HTERT RPE-1 (cell line): Measurements from ENCODE around the gene GABRP.
"Not testable (repeated sequence)": the region's sequence is repeated elsewhere in the genome, so short reads cannot be mapped to it uniquely, and the experiment has no call there.

ENCODE experiments used
- in situ Hi-C: fragments of 300-500 bp; cut with MboI; formaldehyde crosslinking; loops from 4 replicates; pipeline ENCODE4 v1.14.3; 2020; ENCODE audit warnings: low sequenced_read_pairs

GABRP gene

GRCh38 chr5:170791325-170791954 lies 7.9 kb downstream of the GABRP start:
- in situ Hi-C loops, result no loop called here

DNA sequence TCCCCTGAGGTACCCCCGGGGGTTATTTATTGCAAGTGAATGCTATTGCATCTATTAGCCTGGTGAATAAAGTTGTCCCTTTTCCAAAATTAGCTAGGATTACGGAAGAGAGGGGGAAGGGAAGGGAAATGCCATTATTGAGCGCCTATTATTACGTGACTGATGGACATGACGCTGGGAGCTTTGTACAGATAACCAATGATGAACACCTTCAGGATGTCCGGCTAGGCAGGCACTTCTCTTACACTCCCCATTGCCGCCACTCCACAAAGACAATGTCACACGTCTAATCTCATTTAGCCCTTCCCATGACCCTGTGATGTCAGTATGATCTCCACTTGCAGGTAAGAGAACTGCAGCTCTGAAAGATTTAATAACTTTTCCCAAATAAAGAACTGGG lies 9.4 kb downstream of the GABRP start:
- in situ Hi-C loops, result no loop called here

GRCh38 chr5:170795154-170795553 lies 11.6 kb downstream of the GABRP start:
- in situ Hi-C loops, result no loop called here

GRCh38 chr5:170805666-170806065 lies 22.1 kb downstream of the GABRP start:
- in situ Hi-C loops, result no loop called here

DNA sequence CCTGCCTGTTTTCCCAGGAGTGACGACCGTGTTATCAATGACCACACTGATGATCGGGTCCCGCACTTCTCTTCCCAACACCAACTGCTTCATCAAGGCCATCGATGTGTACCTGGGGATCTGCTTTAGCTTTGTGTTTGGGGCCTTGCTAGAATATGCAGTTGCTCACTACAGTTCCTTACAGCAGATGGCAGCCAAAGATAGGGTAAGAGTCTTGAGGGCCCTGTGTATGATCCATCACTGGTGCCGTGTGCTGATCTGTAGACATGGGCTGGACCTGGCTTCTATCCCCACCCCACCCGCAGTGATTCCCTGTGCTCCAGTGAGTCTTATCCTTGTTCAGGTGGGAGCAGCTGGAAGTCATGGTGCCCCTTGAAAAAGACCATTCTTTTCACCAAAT lies 26.0 kb downstream of the GABRP start:
- in situ Hi-C loops, result no loop called here

DNA sequence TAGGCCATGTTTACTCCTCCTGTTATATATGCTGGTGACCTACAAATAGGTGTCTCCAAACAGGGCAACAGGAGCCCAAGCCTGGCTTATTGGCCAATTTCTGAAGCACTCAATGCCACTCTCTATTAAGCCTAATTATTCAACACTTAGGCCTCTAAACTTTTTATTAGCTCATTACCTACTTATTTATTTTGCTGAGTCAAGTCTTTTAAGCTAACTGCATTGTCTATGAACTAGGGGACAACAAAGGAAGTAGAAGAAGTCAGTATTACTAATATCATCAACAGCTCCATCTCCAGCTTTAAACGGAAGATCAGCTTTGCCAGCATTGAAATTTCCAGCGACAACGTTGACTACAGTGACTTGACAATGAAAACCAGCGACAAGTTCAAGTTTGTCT lies 28.2 kb downstream of the GABRP start:
- in situ Hi-C loops, result no loop called here

DNA sequence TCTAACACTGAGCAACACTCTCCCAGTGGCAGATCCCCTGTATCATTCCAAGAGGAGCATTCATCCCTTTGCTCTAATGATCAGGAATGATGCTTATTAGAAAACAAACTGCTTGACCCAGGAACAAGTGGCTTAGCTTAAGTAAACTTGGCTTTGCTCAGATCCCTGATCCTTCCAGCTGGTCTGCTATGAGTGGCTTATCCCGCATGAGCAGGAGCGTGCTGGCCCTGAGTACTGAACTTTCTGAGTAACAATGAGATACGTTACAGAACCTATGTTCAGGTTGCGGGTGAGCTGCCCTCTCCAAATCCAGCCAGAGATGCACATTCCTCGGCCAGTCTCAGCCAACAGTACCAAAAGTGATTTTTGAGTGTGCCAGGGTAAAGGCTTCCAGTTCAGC lies 29.7 kb downstream of the GABRP start:
- in situ Hi-C loops, result no loop called here

DNA sequence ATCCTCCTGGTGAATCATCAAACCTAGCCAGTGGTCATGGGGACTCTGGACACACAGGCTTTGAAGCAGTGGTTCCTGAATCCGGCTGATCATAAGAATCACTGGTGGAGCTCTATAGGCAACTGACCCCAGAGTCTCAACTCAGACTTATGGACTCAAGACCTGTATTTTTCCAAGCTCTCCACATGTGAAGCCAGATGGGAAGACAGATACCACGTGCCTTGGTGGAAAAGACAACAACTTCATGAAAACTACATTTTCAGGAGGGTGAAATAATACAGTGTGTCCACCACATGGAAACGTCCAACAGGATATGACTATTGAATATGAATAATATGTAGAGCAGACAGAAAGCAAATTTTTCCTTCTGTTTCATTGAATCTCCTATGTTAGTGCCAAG lies 33.7 kb downstream of the GABRP start:
- in situ Hi-C loops, result no loop called here

GRCh38 chr5:170818232-170818631 lies 34.7 kb downstream of the GABRP start:
- in situ Hi-C loops, result no loop called here

DNA sequence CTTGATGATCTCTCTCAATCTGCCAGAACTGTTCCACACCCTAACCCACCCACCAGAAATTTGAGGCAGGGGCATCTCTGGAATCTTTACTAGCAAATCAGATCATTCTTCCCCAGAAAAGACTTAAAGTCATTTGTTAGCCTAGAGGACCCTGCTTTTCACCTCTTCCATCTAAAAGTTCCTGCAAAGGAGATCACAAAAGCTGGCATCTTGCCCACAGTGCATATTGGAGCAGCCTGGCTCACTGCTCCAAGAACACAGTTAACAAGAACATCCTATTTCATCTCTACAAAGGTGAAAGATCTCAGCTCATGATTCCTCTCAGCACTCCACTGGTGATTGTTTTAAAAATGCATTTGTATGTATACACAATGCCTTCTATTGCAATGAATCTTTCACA lies 36.3 kb downstream of the GABRP start:
- in situ Hi-C loops, result no loop called here

- in situ Hi-C loops, result no loop called here
Measured at GRCh38 chr5:170821257-170821800, 37.8 kb downstream of the GABRP start.

- in situ Hi-C loops, result no loop called here
Measured at GRCh38 chr5:170826117-170826516, 42.6 kb downstream of the GABRP start.

- in situ Hi-C loops, result no loop called here
Measured at GRCh38 chr5:170832241-170832640, 48.7 kb downstream of the GABRP start.

DNA sequence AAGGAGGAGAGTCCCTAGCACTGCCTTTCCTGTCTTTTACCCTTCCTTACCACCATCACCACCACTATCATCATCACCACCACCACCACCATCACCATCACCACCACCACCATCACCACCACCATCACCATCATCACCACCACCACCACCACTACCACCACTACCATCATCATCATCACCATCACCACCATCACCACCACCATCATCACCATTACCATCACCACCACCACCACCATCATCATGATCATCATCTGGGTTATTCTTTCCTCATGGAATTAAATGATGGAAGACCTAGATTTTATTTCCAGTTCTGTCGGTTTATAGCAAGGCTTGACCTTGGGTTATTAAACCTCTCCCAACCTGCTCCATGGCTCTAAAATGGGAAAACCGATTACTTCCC lies 50.5 kb downstream of the GABRP start:
- in situ Hi-C loops, result not testable (repeated sequence)

GRCh38 chr5:170836226-170836625 lies 52.7 kb downstream of the GABRP start:
- in situ Hi-C loops, result no loop called here

DNA sequence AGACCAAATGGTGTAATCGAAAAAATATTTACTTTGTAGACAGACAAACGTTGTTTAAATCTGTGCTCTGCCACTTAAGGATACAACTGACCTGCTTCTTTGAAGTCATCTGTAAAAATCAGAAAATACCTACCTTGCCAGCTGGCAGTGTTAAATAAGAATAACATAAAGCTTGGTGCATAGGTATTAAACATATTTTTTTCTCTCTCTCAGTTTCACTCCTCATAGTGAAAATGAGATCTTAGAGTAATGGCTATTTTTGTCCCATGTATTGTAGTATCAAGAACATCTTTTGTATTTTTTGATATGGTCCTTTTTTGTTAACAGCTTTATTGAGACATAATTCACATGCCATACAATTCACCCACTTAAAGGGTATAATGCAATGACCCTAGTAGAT lies 60.3 kb downstream of the GABRP start:
- in situ Hi-C loops, result no loop called here

- in situ Hi-C loops, result no loop called here
Measured at GRCh38 chr5:170844651-170845050, 61.1 kb downstream of the GABRP start.

DNA sequence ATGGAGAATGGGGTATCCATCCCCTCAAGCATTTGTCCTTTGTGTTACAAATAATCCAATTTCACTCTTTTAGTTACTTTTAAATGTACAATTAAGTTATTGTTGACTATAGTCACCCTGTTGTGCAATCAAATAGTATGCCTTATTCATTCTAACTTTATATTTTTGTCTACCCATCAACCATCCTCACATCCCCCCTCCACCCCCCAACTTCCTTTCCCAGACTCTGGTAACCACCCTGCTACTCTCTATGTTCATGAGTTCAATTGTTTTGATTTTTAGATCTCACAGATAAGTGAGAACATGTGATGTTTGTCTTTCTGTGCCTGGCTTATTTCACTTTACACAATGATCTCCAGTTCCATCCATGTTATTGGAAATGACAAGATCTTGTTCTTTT lies 62.9 kb downstream of the GABRP start:
- in situ Hi-C loops, result no loop called here

- in situ Hi-C loops, result no loop called here
Measured at GRCh38 chr5:170846846-170847245, 63.3 kb downstream of the GABRP start.

GRCh38 chr5:170848033-170848432 lies 64.5 kb downstream of the GABRP start:
- in situ Hi-C loops, result no loop called here

DNA sequence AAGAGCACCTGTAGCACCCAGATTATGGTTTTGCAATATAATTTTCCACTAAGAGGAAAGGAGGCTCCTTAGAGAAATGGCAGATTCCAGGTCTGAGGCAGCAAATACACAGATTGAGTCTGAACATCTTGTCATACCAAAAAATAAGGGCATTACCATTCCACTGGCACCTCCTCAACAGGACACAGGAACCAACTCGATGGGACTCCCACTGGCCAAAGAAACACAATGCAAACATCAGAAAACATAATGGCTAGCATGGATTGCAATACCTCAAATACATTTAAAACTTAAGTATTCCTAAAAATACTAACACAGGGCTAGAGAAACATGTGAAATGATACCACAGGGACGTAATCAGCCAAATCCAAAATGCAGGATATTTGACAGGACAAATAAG lies 65.8 kb downstream of the GABRP start:
- in situ Hi-C loops, result no loop called here

- in situ Hi-C loops, result no loop called here
Measured at GRCh38 chr5:170854566-170854965, 71.0 kb downstream of the GABRP start.

DNA sequence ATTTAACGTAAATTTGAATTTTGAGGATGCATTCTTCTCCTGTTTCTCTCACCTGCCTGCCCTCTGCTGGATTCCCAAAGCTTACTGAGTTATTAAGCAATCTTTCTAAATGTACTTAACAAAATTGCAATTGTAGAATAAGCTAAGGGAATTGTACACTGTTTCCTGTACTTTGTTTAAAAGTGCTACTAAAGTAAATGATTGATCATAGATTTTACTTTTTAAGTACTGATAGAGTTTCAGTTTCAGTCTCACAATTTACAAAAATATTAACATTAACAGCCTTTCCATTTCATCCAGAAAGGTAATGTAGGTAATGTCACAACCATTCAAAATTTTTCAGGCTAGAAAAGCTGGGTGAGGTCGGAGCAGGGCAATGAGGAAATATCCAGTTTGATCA lies 73.5 kb downstream of the GABRP start:
- in situ Hi-C loops, result no loop called here
